BE2C (cell line): ENCODE measurements around the gene SIN3B.
A peak's percentile ranks its signal among the peaks of the same experiment; 100 is the strongest.

ENCODE experiments used
- DNase-seq: peaks from one replicate; pipeline ENCODE4 v3.0.0-alpha.2; 2020
- H3K27me3 ChIP-seq: fragments of 250-450 bp; sonication (Bioruptor Pico); 2 replicates; pipeline ENCODE4 v1.5.1; 2020; ENCODE audit warnings: mild to moderate bottlenecking
- H3K36me3 ChIP-seq: fragments of 250-450 bp; sonication (Bioruptor Pico); 2 replicates; pipeline ENCODE4 v1.5.1; 2020; ENCODE audit warnings: mild to moderate bottlenecking
- H3K4me1 ChIP-seq: fragments of 250-450 bp; sonication (Bioruptor Pico); 2 replicates; pipeline ENCODE4 v1.5.1; 2020
- H3K4me3 ChIP-seq: 2 replicates; pipeline ENCODE4 v1.5.1; 2011; ENCODE audit warnings: low read depth, low read length
- H3K9me3 ChIP-seq: fragments of 250-450 bp; sonication (Bioruptor Pico); 2 replicates; pipeline ENCODE4 v1.5.1; 2020
- TF ChIP-seq, protein P1 (sequence below): IDR thresholded peaks from 2 replicates; pipeline ENCODE4 v1.5.1; 2012; ENCODE audit warnings: mild to moderate bottlenecking, low read depth, low read length

The SIN3B gene

DNA sequence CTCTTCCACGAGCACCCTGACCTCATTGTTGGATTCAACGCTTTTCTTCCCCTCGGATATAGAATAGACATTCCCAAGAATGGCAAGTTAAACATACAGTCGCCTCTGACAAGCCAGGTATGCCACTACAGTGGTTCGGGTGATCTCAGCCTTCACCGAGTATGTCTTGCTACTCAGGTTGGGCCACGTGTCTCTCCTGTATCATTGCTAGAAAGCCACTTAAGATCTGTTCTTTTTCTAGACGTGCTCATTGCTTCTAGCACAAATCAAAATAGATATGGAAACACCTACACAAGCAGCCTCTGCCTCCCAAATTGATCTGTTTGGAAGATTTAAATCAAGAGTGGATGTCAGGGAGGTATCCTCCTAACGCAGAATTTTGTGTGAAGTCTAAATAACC is 2.3 kb downstream of the SIN3B start:
- TF ChIP-seq, protein P1, sequence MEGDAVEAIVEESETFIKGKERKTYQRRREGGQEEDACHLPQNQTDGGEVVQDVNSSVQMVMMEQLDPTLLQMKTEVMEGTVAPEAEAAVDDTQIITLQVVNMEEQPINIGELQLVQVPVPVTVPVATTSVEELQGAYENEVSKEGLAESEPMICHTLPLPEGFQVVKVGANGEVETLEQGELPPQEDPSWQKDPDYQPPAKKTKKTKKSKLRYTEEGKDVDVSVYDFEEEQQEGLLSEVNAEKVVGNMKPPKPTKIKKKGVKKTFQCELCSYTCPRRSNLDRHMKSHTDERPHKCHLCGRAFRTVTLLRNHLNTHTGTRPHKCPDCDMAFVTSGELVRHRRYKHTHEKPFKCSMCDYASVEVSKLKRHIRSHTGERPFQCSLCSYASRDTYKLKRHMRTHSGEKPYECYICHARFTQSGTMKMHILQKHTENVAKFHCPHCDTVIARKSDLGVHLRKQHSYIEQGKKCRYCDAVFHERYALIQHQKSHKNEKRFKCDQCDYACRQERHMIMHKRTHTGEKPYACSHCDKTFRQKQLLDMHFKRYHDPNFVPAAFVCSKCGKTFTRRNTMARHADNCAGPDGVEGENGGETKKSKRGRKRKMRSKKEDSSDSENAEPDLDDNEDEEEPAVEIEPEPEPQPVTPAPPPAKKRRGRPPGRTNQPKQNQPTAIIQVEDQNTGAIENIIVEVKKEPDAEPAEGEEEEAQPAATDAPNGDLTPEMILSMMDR, result no peak
- H3K4me3 ChIP-seq, result no peak overlapping the region
- peaks cover 37% of the 10 kb centered on the region for H3K36me3 ChIP-seq
- no peaks in the 10 kb centered on the region; the same call in 1 of the 2 replicates for H3K27me3 ChIP-seq
- no peak for DNase-seq
- no peaks in the 10 kb centered on the region for H3K4me1 ChIP-seq
- no peaks in the 10 kb centered on the region for H3K9me3 ChIP-seq

DNA sequence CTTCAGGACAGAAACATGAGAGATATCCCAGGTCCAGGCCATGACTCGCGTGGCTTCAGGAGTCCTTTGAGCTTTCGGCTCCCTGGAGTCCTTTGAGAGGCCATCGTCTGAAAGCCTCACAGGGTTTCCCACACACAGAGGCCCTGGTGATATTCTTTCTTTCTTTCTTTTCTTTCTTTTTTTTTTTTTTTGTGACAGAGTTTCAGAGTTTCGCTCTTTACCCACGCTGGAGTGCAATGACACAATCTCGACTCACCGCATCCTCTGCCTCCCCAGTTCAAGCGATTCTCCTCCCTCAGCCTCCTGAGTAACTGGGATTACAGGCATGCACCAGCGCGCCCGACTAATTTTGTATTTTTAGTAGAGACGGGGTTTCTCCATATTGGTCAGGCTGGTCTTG is 5.5 kb downstream of the SIN3B start:
- TF ChIP-seq, protein P1, result no peak
- H3K4me3 ChIP-seq, result no peak overlapping the region
- H3K36me3 ChIP-seq, result peaks cover 44% of the 10 kb centered on the region
- no peaks in the 10 kb centered on the region for H3K27me3 ChIP-seq
- H3K4me1 ChIP-seq, result no peaks in the 10 kb centered on the region
- no peaks in the 10 kb centered on the region for H3K9me3 ChIP-seq
- DNase-seq, result no peak

DNA sequence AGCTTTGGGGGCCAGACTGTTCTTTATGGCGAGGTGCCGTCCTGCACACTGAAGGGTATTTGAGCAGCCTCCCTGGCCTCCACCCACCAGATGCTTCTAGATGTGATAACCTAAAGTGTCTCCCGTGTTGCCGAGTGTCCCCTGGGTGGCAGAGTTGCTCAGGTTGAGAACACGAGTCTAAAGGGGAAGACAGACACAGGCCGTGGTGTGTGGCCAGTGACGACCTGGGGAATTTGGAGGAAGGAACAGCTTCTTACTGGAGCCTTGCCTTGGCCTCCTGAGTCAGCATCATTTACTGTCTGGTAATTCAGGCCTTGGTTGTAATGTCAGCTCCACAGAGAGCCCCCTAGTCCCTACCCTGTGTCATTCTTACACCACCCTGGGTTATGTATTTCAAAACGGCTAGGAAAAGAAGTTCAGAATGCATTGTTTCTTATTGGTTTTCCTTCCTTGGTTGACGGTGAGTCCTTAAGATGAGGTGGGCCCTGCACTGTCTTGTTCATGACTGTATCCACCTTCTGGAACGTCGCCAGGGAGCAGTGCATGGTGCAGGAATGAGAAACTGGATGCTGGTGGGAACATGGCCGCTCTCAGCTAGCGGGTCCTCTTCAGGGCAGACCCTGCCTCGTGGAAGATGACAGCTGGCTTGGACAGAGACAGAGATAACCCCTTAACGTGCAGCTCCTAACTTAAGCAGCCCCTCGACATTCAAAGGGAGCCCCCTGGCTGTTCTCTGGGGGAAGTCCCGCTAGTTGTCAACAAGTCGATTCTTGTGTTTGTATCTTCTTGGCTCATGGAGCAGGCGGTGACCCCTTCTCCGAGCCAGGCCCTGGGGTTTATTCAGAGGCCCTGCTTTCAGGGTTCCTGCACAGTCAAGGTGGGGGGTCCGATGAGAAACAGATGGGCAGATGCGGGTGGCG is 7.2 kb downstream of the SIN3B start:
- H3K4me3 ChIP-seq, result no peak overlapping the region
- no peaks in the 10 kb centered on the region for H3K27me3 ChIP-seq
- TF ChIP-seq, protein P1, result peak; percentile 14; the same call in 1 of the 2 replicates
- no peaks in the 10 kb centered on the region for H3K4me1 ChIP-seq
- DNase-seq, result no peak
- H3K9me3 ChIP-seq, result no peaks in the 10 kb centered on the region
- H3K36me3 ChIP-seq, result peaks cover 51% of the 10 kb centered on the region

DNA sequence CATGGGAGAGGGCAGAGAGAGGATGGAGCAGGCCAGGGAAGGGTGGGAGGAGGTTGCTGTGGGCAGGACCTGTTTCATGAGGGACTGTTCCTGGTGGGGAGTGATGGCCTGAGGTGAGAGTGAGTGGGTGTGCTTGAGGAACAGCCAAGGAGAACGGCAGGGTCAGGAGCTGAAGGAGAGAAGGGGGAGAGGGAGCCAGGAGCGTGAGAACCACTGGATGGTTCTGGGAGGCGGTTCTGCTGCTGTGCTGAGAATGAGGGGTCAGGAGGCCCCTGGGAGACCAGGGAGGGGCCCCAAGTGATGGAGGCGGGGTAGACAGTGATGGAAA is 7.8 kb downstream of the SIN3B start:
- no peak for DNase-seq
- Histone ChIP-seq H3K27me3 (no peaks in the 10 kb centered on the region), H3K4me3 (no peak overlapping the region), H3K4me1 (no peaks in the 10 kb centered on the region), H3K36me3 (peaks cover 52% of the 10 kb centered on the region), H3K9me3 (no peaks in the 10 kb centered on the region)
- TF ChIP-seq, protein P1, result no peak

DNA sequence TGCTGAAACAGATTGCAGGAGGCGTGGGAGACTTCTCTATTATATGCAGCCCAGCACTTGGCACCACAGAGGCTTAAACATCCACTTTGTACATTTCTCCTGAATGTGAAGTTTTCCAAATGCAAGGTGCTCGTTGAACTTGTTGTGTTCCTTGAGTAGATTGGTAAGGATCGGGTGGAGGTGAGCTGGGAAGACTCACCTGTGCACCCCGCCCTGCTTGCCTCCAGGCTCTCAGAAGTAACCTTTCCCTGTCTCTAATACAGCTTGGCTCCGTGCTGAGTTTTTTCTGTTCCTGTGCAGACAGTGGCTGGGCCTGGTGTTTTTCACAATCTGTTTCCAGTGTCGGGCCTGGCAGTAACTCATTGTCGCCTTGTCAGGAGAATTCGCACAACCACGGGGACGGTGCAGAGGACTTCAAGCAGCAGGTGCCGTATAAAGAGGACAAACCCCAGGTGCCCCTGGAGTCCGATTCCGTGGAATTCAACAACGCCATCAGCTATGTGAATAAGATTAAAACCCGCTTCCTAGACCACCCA is 12.3 kb downstream of the SIN3B start:
- H3K27me3 ChIP-seq, result no peaks in the 10 kb centered on the region
- H3K36me3 ChIP-seq, result peaks cover 52% of the 10 kb centered on the region
- TF ChIP-seq, protein P1, result no peak
- DNase-seq, result no peak
- no peaks in the 10 kb centered on the region for H3K9me3 ChIP-seq
- H3K4me1 ChIP-seq, result no peaks in the 10 kb centered on the region
- H3K4me3 ChIP-seq, result no peak overlapping the region

DNA sequence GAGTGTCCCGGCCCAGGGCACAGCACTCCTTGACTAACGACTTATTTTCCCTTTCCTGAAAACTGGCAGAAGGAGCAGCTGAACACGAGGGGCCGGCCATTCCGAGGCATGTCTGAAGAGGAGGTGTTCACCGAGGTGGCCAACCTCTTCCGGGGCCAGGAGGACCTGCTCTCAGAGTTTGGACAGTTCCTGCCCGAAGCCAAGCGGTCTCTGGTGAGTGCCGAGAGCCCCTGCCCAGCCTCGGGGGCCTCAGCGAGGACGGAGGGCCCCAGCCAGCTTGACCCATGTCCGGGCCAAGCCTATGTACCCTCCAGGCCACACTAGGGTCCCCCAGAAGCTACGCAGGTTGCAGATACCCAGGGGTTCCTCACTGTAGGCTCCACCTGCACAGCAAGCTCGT is 17.7 kb downstream of the SIN3B start:
- no peaks in the 10 kb centered on the region for H3K27me3 ChIP-seq
- no peaks in the 10 kb centered on the region for H3K4me1 ChIP-seq
- TF ChIP-seq, protein P1, result no peak
- DNase-seq, result no peak
- no peaks in the 10 kb centered on the region for H3K9me3 ChIP-seq
- peaks cover 52% of the 10 kb centered on the region for H3K36me3 ChIP-seq
- no peak overlapping the region for H3K4me3 ChIP-seq
